ENCODE results near the gene CREBL2. TPM values are rescaled to one million over a fixed set of nuclear protein-coding genes. Genes with fewer than 3 reads are reported as not detected.
"Not testable (repeated sequence)": the region's sequence is repeated elsewhere in the genome, so short reads cannot be mapped to it uniquely, and the experiment has no call there.

CREBL2 gene
- total and polyA plus RNA-seq, 9 donors = 7.9 to 14.5 (median 10.6) TPM

GRCh38 chr12:12612358-12612757 lies 682 bp downstream of the CREBL2 start:
- peaks cover 3% of the 10 kb centered on the region for H3K36me3 ChIP-seq (ENCODE audit: control insufficient read depth, insufficient read depth, low read length)
- H3K27ac ChIP-seq (ENCODE audit: low read length) = peak overlapping the region; percentile 99
- H3K9me3 ChIP-seq (replicated peaks; ENCODE audit: control insufficient read depth, low read depth, low read length) = no peaks in the 10 kb centered on the region
- peak; percentile 57 for DNase-seq
- peaks cover 7% of the 10 kb centered on the region for H3K4me1 ChIP-seq (ENCODE audit: control insufficient read depth, insufficient read depth, low read length)
- peak overlapping the region; percentile 90 for H3K4me3 ChIP-seq (ENCODE audit: low read length)
- H3K27me3 ChIP-seq (ENCODE audit: control insufficient read depth, insufficient read depth, low read length) = no peaks in the 10 kb centered on the region
- WGBS (ENCODE audit: insufficient coverage) = 0% methylated on average over 6 of the region's 7 CpGs

GRCh38 chr12:12613344-12613743 lies 1.7 kb downstream of the CREBL2 start:
- H3K4me1 ChIP-seq (ENCODE audit: control insufficient read depth, insufficient read depth, low read length) = peaks cover 7% of the 10 kb centered on the region

GRCh38 chr12:12614342-12614741 lies 2.7 kb downstream of the CREBL2 start:
- H3K4me3 ChIP-seq (ENCODE audit: low read length) = no peak overlapping the region
- no peaks in the 10 kb centered on the region for H3K9me3 ChIP-seq (replicated peaks; ENCODE audit: control insufficient read depth, low read depth, low read length)
- DNase-seq = no peak
- WGBS (ENCODE audit: insufficient coverage) = 83% methylated on average over 1 of the region's 4 CpGs
- no peak overlapping the region for H3K27ac ChIP-seq (ENCODE audit: low read length)
- H3K4me1 ChIP-seq (ENCODE audit: control insufficient read depth, insufficient read depth, low read length) = peaks cover 7% of the 10 kb centered on the region
- no peaks in the 10 kb centered on the region for H3K27me3 ChIP-seq (ENCODE audit: control insufficient read depth, insufficient read depth, low read length)
- peaks cover 4% of the 10 kb centered on the region for H3K36me3 ChIP-seq (ENCODE audit: control insufficient read depth, insufficient read depth, low read length)

More at GRCh38 chr12:12613344-12613743, 1.7 kb downstream of the CREBL2 start:
- H3K4me3 ChIP-seq (ENCODE audit: low read length) = no peak overlapping the region
- peak; percentile 61 for DNase-seq
- H3K27ac ChIP-seq (ENCODE audit: low read length) = peak overlapping the region; percentile 29
- no peaks in the 10 kb centered on the region for H3K27me3 ChIP-seq (ENCODE audit: control insufficient read depth, insufficient read depth, low read length)
- no peaks in the 10 kb centered on the region for H3K9me3 ChIP-seq (replicated peaks; ENCODE audit: control insufficient read depth, low read depth, low read length)
- WGBS (ENCODE audit: insufficient coverage) = no CpG with 5 or more reads among the region's 4 CpGs
- peaks cover 3% of the 10 kb centered on the region for H3K36me3 ChIP-seq (ENCODE audit: control insufficient read depth, insufficient read depth, low read length)

GRCh38 chr12:12616512-12617310 lies 5.0 kb downstream of the CREBL2 start:
- 83% methylated on average over 1 of the region's 4 CpGs for WGBS (ENCODE audit: insufficient coverage)
- DNase-seq = no peak
- peaks cover 3% of the 10 kb centered on the region for H3K4me1 ChIP-seq (ENCODE audit: control insufficient read depth, insufficient read depth, low read length)
- no peaks in the 10 kb centered on the region for H3K27me3 ChIP-seq (ENCODE audit: control insufficient read depth, insufficient read depth, low read length)
- no peak overlapping the region for H3K4me3 ChIP-seq (ENCODE audit: low read length)
- no peak overlapping the region for H3K27ac ChIP-seq (ENCODE audit: low read length)
- peaks cover 5% of the 10 kb centered on the region for H3K36me3 ChIP-seq (ENCODE audit: control insufficient read depth, insufficient read depth, low read length)
- H3K9me3 ChIP-seq (replicated peaks; ENCODE audit: control insufficient read depth, low read depth, low read length) = no peaks in the 10 kb centered on the region

- 99% methylated on average over 12 of the region's 23 CpGs for WGBS (ENCODE audit: insufficient coverage)
- not testable (repeated sequence) for H3K36me3 ChIP-seq (ENCODE audit: control insufficient read depth, insufficient read depth, low read length); H3K4me1 ChIP-seq (ENCODE audit: control insufficient read depth, insufficient read depth, low read length); DNase-seq; H3K27me3 ChIP-seq (ENCODE audit: control insufficient read depth, insufficient read depth, low read length); H3K9me3 ChIP-seq (replicated peaks; ENCODE audit: control insufficient read depth, low read depth, low read length); H3K27ac ChIP-seq (ENCODE audit: low read length); H3K4me3 ChIP-seq (ENCODE audit: low read length)
Observed at GRCh38 chr12:12618064-12618463, 6.4 kb downstream of the CREBL2 start.

GRCh38 chr12:12620730-12621315 lies 9.1 kb downstream of the CREBL2 start:
- Histone ChIP-seq H3K36me3 (ENCODE audit: control insufficient read depth, insufficient read depth, low read length) (peaks cover 8% of the 10 kb centered on the region), H3K27ac (ENCODE audit: low read length) (no peak overlapping the region), H3K27me3 (ENCODE audit: control insufficient read depth, insufficient read depth, low read length) (no peaks in the 10 kb centered on the region), H3K4me1 (ENCODE audit: control insufficient read depth, insufficient read depth, low read length) (no peaks in the 10 kb centered on the region), H3K9me3 (replicated peaks; ENCODE audit: control insufficient read depth, low read depth, low read length) (peaks cover 3% of the 10 kb centered on the region), H3K4me3 (ENCODE audit: low read length) (no peak overlapping the region)
- WGBS (ENCODE audit: insufficient coverage) = 83% methylated on average over 2 of the region's 6 CpGs
- DNase-seq = no peak

- Histone ChIP-seq H3K36me3 (ENCODE audit: control insufficient read depth, insufficient read depth, low read length) (peaks cover 5% of the 10 kb centered on the region), H3K4me1 (ENCODE audit: control insufficient read depth, insufficient read depth, low read length) (no peaks in the 10 kb centered on the region), H3K4me3 (ENCODE audit: low read length) (no peak overlapping the region), H3K27ac (ENCODE audit: low read length) (no peak overlapping the region), H3K9me3 (replicated peaks; ENCODE audit: control insufficient read depth, low read depth, low read length) (peaks cover 3% of the 10 kb centered on the region), H3K27me3 (ENCODE audit: control insufficient read depth, insufficient read depth, low read length) (no peaks in the 10 kb centered on the region)
- DNase-seq = peak; percentile 21
- 62% methylated on average over 2 of the region's 3 CpGs for WGBS (ENCODE audit: insufficient coverage)
Observed at GRCh38 chr12:12622418-12622817, 10.7 kb downstream of the CREBL2 start.

- Histone ChIP-seq H3K27ac (ENCODE audit: low read length) (no peak overlapping the region), H3K9me3 (replicated peaks; ENCODE audit: control insufficient read depth, low read depth, low read length) (peaks cover 3% of the 10 kb centered on the region), H3K4me1 (ENCODE audit: control insufficient read depth, insufficient read depth, low read length) (no peaks in the 10 kb centered on the region), H3K27me3 (ENCODE audit: control insufficient read depth, insufficient read depth, low read length) (no peaks in the 10 kb centered on the region), H3K36me3 (ENCODE audit: control insufficient read depth, insufficient read depth, low read length) (peaks cover 3% of the 10 kb centered on the region), H3K4me3 (ENCODE audit: low read length) (no peak overlapping the region)
- DNase-seq = no peak
- 76% methylated on average over 5 of the region's 5 CpGs for WGBS (ENCODE audit: insufficient coverage)
Observed at GRCh38 chr12:12624498-12624992, 12.9 kb downstream of the CREBL2 start.

- Histone ChIP-seq H3K9me3 (replicated peaks; ENCODE audit: control insufficient read depth, low read depth, low read length) (peaks cover 3% of the 10 kb centered on the region), H3K27me3 (ENCODE audit: control insufficient read depth, insufficient read depth, low read length) (no peaks in the 10 kb centered on the region), H3K36me3 (ENCODE audit: control insufficient read depth, insufficient read depth, low read length) (peaks cover 3% of the 10 kb centered on the region), H3K4me1 (ENCODE audit: control insufficient read depth, insufficient read depth, low read length) (no peaks in the 10 kb centered on the region), H3K4me3 (ENCODE audit: low read length) (no peak overlapping the region), H3K27ac (ENCODE audit: low read length) (no peak overlapping the region)
- no peak for DNase-seq
- 100% methylated on average over 1 of the region's 2 CpGs for WGBS (ENCODE audit: insufficient coverage)
Observed at GRCh38 chr12:12626471-12626870, 14.8 kb downstream of the CREBL2 start.

- H3K4me3 ChIP-seq (ENCODE audit: low read length) = no peak overlapping the region
- H3K4me1 ChIP-seq (ENCODE audit: control insufficient read depth, insufficient read depth, low read length) = no peaks in the 10 kb centered on the region
- no peaks in the 10 kb centered on the region for H3K27me3 ChIP-seq (ENCODE audit: control insufficient read depth, insufficient read depth, low read length)
- peaks cover 3% of the 10 kb centered on the region for H3K9me3 ChIP-seq (replicated peaks; ENCODE audit: control insufficient read depth, low read depth, low read length)
- no CpG with 5 or more reads among the region's 2 CpGs for WGBS (ENCODE audit: insufficient coverage)
- H3K27ac ChIP-seq (ENCODE audit: low read length) = no peak overlapping the region
- peaks cover 3% of the 10 kb centered on the region for H3K36me3 ChIP-seq (ENCODE audit: control insufficient read depth, insufficient read depth, low read length)
- no peak for DNase-seq
Observed at GRCh38 chr12:12627308-12627827, 15.7 kb downstream of the CREBL2 start.
